Activated naive CD8-positive, alpha-beta T cell treated with anti-CD3 and anti-CD28 coated beads for 36 hours (primary cell): ENCODE measurements around the gene DCP2. TPM values are rescaled to one million over a fixed set of nuclear protein-coding genes. Genes with fewer than 3 reads are reported as not detected.

Experiments
- DNase-seq: peaks from one replicate; pipeline ENCODE4 v3.0.0; 2021
- H3K27ac Mint-ChIP-seq: one replicate; pipeline ENCODE4 v1.8.0; 2022; ENCODE audit warnings: mild to moderate bottlenecking, moderate library complexity, mixed read lengths
- H3K27me3 Mint-ChIP-seq: one replicate; pipeline ENCODE4 v1.8.0; 2022; ENCODE audit warnings: mild to moderate bottlenecking, mixed read lengths
- H3K36me3 Mint-ChIP-seq: one replicate; pipeline ENCODE4 v1.8.0; 2021; ENCODE audit warnings: mild to moderate bottlenecking, mixed read lengths
- H3K4me1 Mint-ChIP-seq: one replicate; pipeline ENCODE4 v1.8.0; 2021; ENCODE audit warnings: mixed read lengths
- H3K4me3 Mint-ChIP-seq: one replicate; pipeline ENCODE4 v1.8.0; 2022; ENCODE audit warnings: mild to moderate bottlenecking, moderate library complexity, mixed read lengths
- H3K9me3 Mint-ChIP-seq: one replicate; pipeline ENCODE4 v1.8.0; 2022; ENCODE audit warnings: mixed read lengths
- total RNA-seq, 2 experiments: library from RNA; stranded (reverse); gene quantifications; one replicate each; pipeline ENCODE4 v1.2.3, GENCODE V29; 2021

DCP2 gene
- total RNA-seq, 2 experiments from 2014 or later, result 78.0 to 78.7 TPM

- Mint-ChIP-seq H3K4me1 (peaks cover 37% of the 10 kb centered on the region), H3K27ac (no peak overlapping the region), H3K4me3 (no peak overlapping the region)
These were observed 47.6 kb downstream of the DCP2 start for GRCh38 chr5:113024076-113024697.

DNA sequence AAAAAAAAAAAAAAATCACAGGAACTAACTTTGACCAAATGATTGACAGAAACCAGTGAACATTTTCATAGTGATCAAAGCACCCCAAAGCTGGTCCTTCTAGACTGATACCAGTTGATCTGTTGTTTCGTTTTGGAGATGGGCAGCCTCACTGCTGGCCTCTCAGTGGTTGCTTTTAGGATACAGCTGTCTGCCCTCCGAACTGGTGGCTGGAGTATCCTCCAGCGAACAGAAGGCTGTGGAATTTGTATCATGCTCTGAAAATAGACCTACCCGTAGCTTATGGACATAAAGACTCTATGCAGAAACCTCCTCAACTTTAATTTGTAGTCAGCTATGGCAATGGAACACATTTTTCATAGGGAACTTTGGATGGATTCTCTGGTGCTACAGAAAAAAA is 49.0 kb downstream of the DCP2 start:
- DNase-seq, result no peak
- Mint-ChIP-seq H3K36me3 (peaks cover 28% of the 10 kb centered on the region), H3K4me1 (peaks cover 28% of the 10 kb centered on the region), H3K9me3 (no peaks in the 10 kb centered on the region), H3K27ac (no peak overlapping the region), H3K4me3 (no peak overlapping the region), H3K27me3 (no peaks in the 10 kb centered on the region)

More at GRCh38 chr5:113024076-113024697, 47.6 kb downstream of the DCP2 start:
- H3K36me3 Mint-ChIP-seq, result peaks cover 30% of the 10 kb centered on the region
- DNase-seq, result no peak
- H3K27me3 Mint-ChIP-seq, result no peaks in the 10 kb centered on the region
- no peaks in the 10 kb centered on the region for H3K9me3 Mint-ChIP-seq

- H3K27ac Mint-ChIP-seq, result no peak overlapping the region
These were observed 49.6 kb downstream of the DCP2 start for GRCh38 chr5:113026211-113026610.

GRCh38 chr5:113027015-113027414 is 50.4 kb downstream of the DCP2 start:
- peaks cover 20% of the 10 kb centered on the region for H3K36me3 Mint-ChIP-seq
- no peaks in the 10 kb centered on the region for H3K9me3 Mint-ChIP-seq
- peaks cover 15% of the 10 kb centered on the region for H3K4me1 Mint-ChIP-seq
- no peaks in the 10 kb centered on the region for H3K27me3 Mint-ChIP-seq
- H3K27ac Mint-ChIP-seq, result no peak overlapping the region
- no peak overlapping the region for H3K4me3 Mint-ChIP-seq
- no peak for DNase-seq

More at GRCh38 chr5:113026211-113026610, 49.6 kb downstream of the DCP2 start:
- H3K4me1 Mint-ChIP-seq, result peaks cover 22% of the 10 kb centered on the region
- peaks cover 23% of the 10 kb centered on the region for H3K36me3 Mint-ChIP-seq
- no peak overlapping the region for H3K4me3 Mint-ChIP-seq
- H3K27me3 Mint-ChIP-seq, result no peaks in the 10 kb centered on the region
- H3K9me3 Mint-ChIP-seq, result no peaks in the 10 kb centered on the region
- DNase-seq, result no peak

DNA sequence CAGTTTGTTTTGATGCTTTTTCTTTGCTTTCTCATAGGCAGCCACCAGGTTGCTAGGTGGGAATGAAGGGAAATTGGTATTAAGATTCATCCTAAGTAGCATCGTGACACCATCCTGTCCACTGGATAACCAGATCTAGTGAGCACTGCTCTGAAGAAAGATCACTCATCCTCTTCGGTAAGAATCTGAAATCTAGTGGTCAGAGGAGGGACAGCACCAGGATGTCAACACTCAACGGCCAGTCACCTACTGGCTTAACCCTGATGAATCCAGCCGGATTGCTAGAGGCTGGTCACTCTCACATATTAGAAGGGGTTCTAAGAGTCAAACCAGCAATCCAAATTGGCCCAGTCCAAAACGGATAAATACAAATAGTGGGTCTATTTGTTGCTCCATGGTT is 50.8 kb downstream of the DCP2 start:
- DNase-seq, result no peak
- no peaks in the 10 kb centered on the region for H3K9me3 Mint-ChIP-seq
- no peaks in the 10 kb centered on the region for H3K27me3 Mint-ChIP-seq
- no peak overlapping the region for H3K27ac Mint-ChIP-seq
- no peak overlapping the region for H3K4me3 Mint-ChIP-seq
- peaks cover 11% of the 10 kb centered on the region for H3K4me1 Mint-ChIP-seq
- H3K36me3 Mint-ChIP-seq, result peaks cover 19% of the 10 kb centered on the region

GRCh38 chr5:113029614-113030013 is 53.0 kb downstream of the DCP2 start:
- Mint-ChIP-seq H3K4me3 (no peak overlapping the region), H3K27me3 (no peaks in the 10 kb centered on the region), H3K4me1 (no peaks in the 10 kb centered on the region), H3K27ac (no peak overlapping the region), H3K36me3 (peaks cover 14% of the 10 kb centered on the region), H3K9me3 (no peaks in the 10 kb centered on the region)
- DNase-seq, result no peak

- H3K27me3 Mint-ChIP-seq, result no peaks in the 10 kb centered on the region
These were observed 54.5 kb downstream of the DCP2 start for GRCh38 chr5:113031104-113031503.

DNA sequence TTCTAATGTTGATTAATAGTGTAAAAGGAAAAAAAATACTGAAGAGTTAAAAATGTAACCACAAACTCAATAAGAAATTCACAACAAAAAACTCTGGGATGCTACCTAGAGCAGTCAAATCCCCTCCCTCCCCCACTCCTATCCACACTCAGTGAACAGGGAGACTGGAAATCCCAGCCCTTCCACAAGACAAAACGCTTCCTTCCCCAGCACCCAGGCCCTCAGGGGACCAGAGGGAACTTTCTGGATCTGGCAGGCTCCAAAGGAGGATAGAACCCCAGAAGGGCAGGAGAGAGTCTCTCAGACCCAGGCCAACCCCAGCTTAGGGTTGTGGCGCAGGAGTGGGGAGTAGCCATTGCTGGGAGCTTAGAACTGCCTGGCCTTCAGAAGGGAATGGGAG is 55.0 kb downstream of the DCP2 start:
- Mint-ChIP-seq H3K27ac (no peak overlapping the region), H3K36me3 (peaks cover 13% of the 10 kb centered on the region), H3K4me1 (no peaks in the 10 kb centered on the region), H3K4me3 (no peak overlapping the region), H3K27me3 (no peaks in the 10 kb centered on the region), H3K9me3 (no peaks in the 10 kb centered on the region)
- no peak for DNase-seq

More at GRCh38 chr5:113031104-113031503, 54.5 kb downstream of the DCP2 start:
- Mint-ChIP-seq H3K4me3 (no peak overlapping the region), H3K9me3 (no peaks in the 10 kb centered on the region), H3K4me1 (no peaks in the 10 kb centered on the region), H3K36me3 (peaks cover 14% of the 10 kb centered on the region), H3K27ac (no peak overlapping the region)
- no peak for DNase-seq

GRCh38 chr5:113034182-113034773 is 57.7 kb downstream of the DCP2 start:
- Mint-ChIP-seq H3K27ac (no peak overlapping the region), H3K27me3 (no peaks in the 10 kb centered on the region), H3K36me3 (peaks cover 4% of the 10 kb centered on the region), H3K4me1 (no peaks in the 10 kb centered on the region), H3K9me3 (no peaks in the 10 kb centered on the region), H3K4me3 (no peak overlapping the region)
- no peak for DNase-seq

- Mint-ChIP-seq H3K4me3 (no peak overlapping the region), H3K9me3 (no peaks in the 10 kb centered on the region), H3K27me3 (no peaks in the 10 kb centered on the region), H3K4me1 (no peaks in the 10 kb centered on the region), H3K36me3 (no peaks in the 10 kb centered on the region), H3K27ac (no peak overlapping the region)
- no peak for DNase-seq
These were observed 58.5 kb downstream of the DCP2 start for GRCh38 chr5:113035096-113035495.

DNA sequence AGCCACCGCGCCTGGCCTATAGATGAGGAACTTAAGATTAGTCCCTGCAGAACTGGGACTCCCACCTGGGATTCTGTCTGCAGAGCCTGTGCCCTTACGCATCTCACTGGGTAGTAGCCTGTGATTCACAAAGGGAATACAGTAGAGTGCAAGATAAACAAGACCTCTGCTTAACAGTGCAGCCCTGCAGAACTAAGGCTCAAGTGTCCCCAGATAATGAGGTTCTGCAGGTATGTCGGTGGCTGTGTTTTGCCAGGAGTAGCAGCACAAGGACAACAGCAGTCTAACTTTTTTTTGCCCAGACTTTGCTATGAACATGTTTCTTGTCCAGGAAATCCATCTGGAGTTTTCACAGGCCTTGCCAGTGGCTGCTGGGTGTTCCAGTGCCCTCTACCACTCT is 59.7 kb downstream of the DCP2 start:
- Mint-ChIP-seq H3K4me1 (no peaks in the 10 kb centered on the region), H3K27ac (no peak overlapping the region), H3K9me3 (no peaks in the 10 kb centered on the region), H3K27me3 (no peaks in the 10 kb centered on the region), H3K36me3 (no peaks in the 10 kb centered on the region), H3K4me3 (no peak overlapping the region)
- no peak for DNase-seq

- no peaks in the 10 kb centered on the region for H3K36me3 Mint-ChIP-seq
- no peaks in the 10 kb centered on the region for H3K9me3 Mint-ChIP-seq
- H3K27me3 Mint-ChIP-seq, result no peaks in the 10 kb centered on the region
- H3K27ac Mint-ChIP-seq, result no peak overlapping the region
- no peaks in the 10 kb centered on the region for H3K4me1 Mint-ChIP-seq
- no peak for DNase-seq
- no peak overlapping the region for H3K4me3 Mint-ChIP-seq
These were observed 60.2 kb downstream of the DCP2 start for GRCh38 chr5:113036826-113037225.

- Mint-ChIP-seq H3K27me3 (no peaks in the 10 kb centered on the region), H3K4me3 (no peak overlapping the region), H3K4me1 (no peaks in the 10 kb centered on the region), H3K36me3 (no peaks in the 10 kb centered on the region), H3K27ac (no peak overlapping the region), H3K9me3 (no peaks in the 10 kb centered on the region)
- DNase-seq, result no peak
These were observed 61.5 kb downstream of the DCP2 start for GRCh38 chr5:113038136-113038535.

GRCh38 chr5:113038714-113039113 is 62.1 kb downstream of the DCP2 start:
- H3K36me3 Mint-ChIP-seq, result no peaks in the 10 kb centered on the region
- no peaks in the 10 kb centered on the region for H3K4me1 Mint-ChIP-seq
- no peak overlapping the region for H3K4me3 Mint-ChIP-seq
- H3K9me3 Mint-ChIP-seq, result no peaks in the 10 kb centered on the region
- DNase-seq, result no peak
- no peaks in the 10 kb centered on the region for H3K27me3 Mint-ChIP-seq
- H3K27ac Mint-ChIP-seq, result no peak overlapping the region

GRCh38 chr5:113039229-113039933 is 62.8 kb downstream of the DCP2 start:
- Mint-ChIP-seq H3K27ac (no peak overlapping the region), H3K27me3 (no peaks in the 10 kb centered on the region), H3K4me1 (no peaks in the 10 kb centered on the region), H3K4me3 (no peak overlapping the region), H3K36me3 (no peaks in the 10 kb centered on the region), H3K9me3 (no peaks in the 10 kb centered on the region)
- no peak for DNase-seq

GRCh38 chr5:113039934-113040285 is 63.3 kb downstream of the DCP2 start:
- Mint-ChIP-seq H3K4me1 (no peaks in the 10 kb centered on the region), H3K4me3 (no peak overlapping the region), H3K36me3 (no peaks in the 10 kb centered on the region), H3K27me3 (no peaks in the 10 kb centered on the region), H3K27ac (no peak overlapping the region), H3K9me3 (no peaks in the 10 kb centered on the region)
- DNase-seq, result no peak
